Stimulated activated CD8-positive, alpha-beta memory T cell treated with anti-CD3 and anti-CD28 coated beads, Interleukin-7, amount 100 ng/mL, for 24 hours (primary cell): ENCODE results near the gene SERTAD1.
"Not testable (repeated sequence)": the region's sequence is repeated elsewhere in the genome, so short reads cannot be mapped to it uniquely, and the experiment has no call there.

Experiments
- DNase-seq: peaks from one replicate; pipeline ENCODE4 v3.0.0-alpha.2; 2020; ENCODE audit warnings: low read depth

SERTAD1 gene

DNA sequence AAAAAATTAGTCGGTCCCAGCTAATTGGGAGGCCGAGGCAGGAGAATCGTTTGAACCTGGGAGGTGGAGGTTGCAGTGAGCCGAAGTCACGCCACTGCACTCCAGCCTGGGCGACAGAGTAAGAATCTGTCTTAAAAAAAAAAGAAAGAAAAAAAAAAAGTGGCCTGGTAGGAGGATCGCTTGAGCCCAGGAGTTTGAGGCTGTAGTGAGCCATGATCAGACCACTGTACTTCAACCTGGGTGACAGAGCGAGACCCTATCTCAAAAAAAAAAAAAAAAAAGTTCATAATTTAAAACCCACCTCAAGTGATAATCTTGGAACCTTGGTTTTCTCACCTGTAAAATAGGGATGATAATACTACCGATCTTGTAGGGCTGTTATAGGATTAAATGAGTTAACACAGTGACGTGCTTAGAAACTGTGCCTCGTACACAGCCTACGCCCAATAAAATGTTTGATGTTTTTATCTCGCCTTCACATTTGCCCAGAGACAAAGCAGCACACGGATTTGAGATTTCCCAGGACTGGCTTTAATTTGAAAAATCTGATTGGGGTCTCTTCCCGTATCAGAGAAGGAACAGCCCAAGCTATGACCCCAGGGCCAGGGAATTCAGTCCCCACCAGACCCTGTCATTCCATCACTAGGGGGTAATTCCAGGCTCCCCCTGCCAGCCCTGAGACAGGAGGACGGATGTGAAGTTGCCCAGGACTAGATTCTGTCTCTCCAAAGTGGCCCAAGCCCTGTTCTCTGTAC, 3.6 kb downstream of the SERTAD1 start:
- DNase-seq = no peak

- DNase-seq = peak; percentile 36
Observed at GRCh38 chr19:40420766-40421765, 4.7 kb downstream of the SERTAD1 start.

GRCh38 chr19:40420451-40420765, 5.4 kb downstream of the SERTAD1 start:
- no peak for DNase-seq

- DNase-seq = no peak
Observed at GRCh38 chr19:40419780-40420179, 6.0 kb downstream of the SERTAD1 start.

DNA sequence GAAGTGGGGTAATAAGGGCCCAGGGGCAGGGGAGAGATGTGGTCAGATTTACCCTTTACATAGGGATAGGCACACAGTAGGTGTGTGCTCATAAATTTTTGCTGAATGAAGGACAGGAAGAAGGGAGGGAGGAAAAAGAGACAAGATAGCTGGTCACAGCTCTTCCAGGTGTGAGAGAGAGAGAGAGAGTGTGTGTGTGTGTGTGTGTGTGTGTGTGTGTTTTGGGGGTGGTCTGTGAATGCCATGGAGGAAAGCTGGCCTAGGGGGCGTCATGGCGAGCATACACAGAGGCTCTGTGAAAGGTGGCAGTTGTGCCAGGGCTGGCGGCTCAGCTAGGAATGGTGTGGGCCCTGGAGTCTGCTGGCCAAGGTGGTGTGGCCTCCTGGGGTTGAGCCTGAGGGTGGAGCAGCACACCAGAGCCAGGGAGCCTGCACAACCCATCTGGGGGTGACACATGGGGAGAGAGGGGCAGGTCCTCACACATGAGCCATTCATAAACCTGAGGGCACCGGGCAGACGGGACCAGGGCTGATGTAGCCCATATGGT, 6.7 kb downstream of the SERTAD1 start:
- no peak for DNase-seq

DNA sequence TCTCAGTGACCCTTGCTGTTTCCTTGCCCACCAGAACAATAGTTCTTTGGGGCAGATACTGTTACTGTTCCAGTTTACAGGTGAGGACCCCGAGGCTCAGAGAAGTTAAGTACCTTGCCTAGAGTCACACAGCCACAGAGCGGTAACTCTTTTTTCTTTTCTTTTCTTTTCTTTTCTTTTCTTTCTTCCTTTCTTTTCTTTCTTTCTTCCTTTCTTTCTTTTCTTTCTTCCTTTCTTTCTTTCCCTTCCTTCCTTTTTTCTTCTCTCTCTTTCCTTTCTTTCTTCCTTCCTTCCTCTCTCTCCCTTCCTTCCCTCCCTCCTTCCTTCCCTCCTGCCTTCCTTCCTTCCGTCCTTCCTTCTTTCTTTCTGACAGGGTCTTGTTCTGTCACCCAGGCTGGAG, 7.8 kb downstream of the SERTAD1 start:
- no peak for DNase-seq

GRCh38 chr19:40417643-40417981, 8.2 kb downstream of the SERTAD1 start:
- no peak for DNase-seq

DNA sequence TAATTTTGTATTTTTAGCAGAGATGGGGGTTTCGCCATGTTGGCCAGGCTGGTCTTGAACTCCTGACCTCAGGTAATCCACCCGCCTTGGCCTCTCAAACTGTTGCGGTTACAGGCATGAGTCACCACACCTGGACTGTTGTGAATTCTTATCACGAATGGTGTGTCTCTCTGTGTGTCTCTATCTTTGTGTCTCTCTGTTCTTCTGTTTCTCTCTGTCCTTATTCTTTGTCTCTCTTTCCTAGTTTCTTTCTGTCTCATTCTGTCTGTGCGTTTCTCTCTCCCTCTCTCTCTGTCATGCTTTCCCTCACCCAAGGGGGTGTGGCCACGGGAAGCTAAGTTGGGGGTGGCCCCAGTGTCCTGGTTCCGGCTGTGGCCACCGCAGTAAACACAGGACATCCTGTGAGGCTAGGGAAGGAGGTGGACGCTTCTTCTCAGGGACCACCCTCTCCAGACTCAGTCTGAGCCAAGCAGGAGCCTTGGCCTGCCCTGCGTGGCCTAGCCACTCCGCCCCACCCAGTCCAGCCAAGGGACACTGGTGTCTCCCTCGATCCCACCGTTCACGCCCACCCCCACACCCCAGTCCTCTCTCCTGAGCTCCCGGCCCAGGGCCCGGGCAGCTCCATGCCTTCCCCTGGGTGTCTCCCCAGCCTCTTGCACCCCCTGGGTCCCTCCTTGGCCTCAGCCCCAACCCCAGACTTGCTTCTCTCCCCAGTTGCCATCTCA, 8.7 kb downstream of the SERTAD1 start:
- DNase-seq = no peak

- DNase-seq = no peak
Observed at GRCh38 chr19:40415768-40416167, 10.0 kb downstream of the SERTAD1 start.

- DNase-seq = no peak
Observed at GRCh38 chr19:40414542-40415535, 11.0 kb downstream of the SERTAD1 start.

DNA sequence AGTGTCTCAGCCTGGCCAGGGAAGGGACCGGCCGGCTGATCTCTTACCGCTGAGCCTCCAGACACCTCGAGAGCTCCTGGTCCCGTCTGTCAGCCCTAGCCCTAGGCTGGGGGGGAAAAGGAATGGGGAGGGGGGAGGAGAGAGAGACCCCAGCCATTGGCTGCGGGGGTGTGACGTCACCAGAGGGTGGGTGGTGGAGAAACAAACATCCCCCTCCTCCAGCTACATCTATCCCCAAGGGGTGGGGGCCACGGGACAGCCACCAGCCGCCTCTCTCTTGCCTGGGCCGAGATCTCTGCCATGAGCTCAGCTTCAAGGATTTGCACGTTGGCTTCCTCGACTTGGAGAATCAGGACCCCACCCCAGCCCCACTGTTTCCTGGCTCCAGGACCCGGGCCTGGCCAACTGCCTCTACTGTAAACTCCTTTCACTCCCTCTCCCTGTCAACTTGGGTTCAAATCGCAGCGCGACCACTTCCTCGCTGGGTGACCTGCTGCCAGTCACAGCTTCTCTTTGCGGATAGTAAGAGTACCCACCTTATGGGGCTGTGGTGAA, 12.4 kb downstream of the SERTAD1 start, which contains the start of gene PRX:
Gene PRX, minus strand, starts transcription at position 88 of the 555 bp plus-strand sequence. CDS start 5,446 bp downstream, outside the sequence.
- no peak for DNase-seq

DNA sequence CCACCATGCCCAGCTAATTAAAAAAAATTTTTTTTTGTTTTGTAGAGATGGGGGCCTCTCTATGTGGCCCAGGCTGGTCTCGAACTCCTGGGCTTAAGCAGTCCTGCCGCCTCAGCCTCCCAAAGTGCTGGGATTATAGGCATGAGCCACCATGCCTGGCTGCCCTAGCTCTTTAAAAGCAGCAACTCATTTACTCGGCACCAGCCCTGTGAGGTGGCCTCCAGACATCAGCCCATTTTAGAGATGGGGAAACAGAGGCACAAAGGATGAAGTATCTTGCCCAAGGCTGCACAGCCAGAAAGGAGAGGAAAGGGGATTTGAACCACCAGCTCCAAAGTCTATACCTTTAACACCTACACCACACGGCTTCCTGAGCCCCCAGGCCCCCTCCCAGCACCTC, 12.9 kb downstream of the SERTAD1 start:
- no peak for DNase-seq

DNA sequence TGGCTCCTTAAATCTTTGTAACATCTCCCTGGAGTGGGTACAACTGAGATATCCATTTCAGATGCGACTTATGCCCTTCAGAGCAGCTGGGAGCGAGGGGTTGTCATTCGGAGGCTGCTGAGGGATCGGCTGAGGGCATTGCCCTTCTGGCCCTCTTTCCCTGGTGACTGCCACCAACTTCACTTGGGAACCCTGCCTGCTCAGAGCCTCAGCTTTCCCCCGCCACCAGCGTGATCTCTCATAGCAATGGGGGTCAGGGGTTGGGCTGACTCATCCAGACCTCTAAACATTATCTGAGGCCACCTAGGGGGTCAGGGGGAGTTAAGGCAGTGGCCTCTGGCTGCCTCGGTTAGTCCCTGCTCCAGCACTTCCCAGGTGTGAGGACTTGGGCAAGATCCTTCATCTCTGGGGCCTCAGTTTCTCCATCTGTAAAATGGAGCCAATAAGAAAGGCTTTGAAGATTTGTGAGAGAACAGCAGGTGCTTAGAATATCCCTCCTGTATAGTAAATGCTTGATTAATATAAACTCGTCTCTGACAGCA, 13.8 kb downstream of the SERTAD1 start:
- no peak for DNase-seq

DNA sequence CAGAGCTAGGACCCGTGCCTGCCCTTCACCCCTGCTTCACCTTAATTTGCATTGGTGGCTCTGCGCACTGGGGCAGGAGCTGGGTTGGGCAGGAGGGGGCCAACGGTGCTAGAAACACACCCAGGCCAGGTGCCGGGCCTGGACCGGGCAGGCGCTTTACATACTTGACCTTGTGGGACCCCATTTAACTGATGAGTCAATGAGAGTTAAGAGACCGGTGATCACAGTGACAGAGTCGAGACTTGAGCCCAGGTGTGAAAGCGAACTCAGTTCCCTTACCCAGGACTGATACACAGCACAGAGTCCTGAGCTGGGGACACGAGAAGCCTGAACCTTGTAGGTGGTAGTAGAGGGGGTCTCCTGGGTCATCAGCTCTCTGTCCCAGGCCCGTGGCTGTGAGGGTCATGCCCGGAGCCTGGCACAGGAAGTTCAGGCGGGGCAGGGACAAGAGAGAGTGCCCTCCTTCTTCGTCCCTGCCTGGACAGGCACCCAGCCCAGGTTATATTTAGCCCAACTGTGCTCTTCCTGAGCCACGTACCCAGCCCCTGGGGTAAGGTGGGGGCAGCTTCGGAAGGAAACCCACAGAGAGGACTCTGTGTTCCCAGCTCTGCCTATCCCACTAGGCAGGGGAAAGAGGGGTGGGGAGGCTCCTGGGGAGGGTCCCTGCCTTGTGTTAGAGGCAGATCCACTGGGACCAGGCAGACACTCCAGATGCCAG, 14.5 kb downstream of the SERTAD1 start:
- no peak for DNase-seq

- no peak for DNase-seq
Observed at GRCh38 chr19:40410030-40410389, 15.8 kb downstream of the SERTAD1 start.

GRCh38 chr19:40408598-40408925, 17.2 kb downstream of the SERTAD1 start:
- not testable (repeated sequence) for DNase-seq

GRCh38 chr19:40407714-40408597, 17.8 kb downstream of the SERTAD1 start:
- DNase-seq = no peak

- peak; percentile 69 for DNase-seq
Observed at GRCh38 chr19:40403262-40403984, 22.4 kb downstream of the SERTAD1 start.
